Tibial artery (tissue), 4 donors: ENCODE measurements around the gene CEP83.

Experiments used
- DNase-seq, 2 donors: peaks; one replicate each; pipeline ENCODE4 v3.0.0-alpha.2; 2019
- H3K27ac ChIP-seq, 2 donors: fragments of 200-600 bp; sonication (generic) in 1 of 2; 1 replicate in 1 of 2; 2 replicates in 1 of 2; pipeline ENCODE4 v1.5.1; 2018 to 2019; ENCODE audit warnings: mild to moderate bottlenecking in 1 of 2
- H3K27me3 ChIP-seq, 2 donors: fragments of 200-600 bp; sonication (generic) in 1 of 2; one replicate each; pipeline versions ENCODE4 v1.5.1 to v1.6.0; 2016 to 2019
- H3K36me3 ChIP-seq, 3 donors: fragments of 200-600 bp; sonication (generic) in 2 of 3; one replicate each; pipeline ENCODE4 v1.5.1; 2016 to 2019; ENCODE audit warnings: mild to moderate bottlenecking in 2 of 3
- H3K4me1 ChIP-seq, 4 donors: fragments of 200-600 bp; sonication (generic) in 2 of 4; 1 replicate in 3 of 4; 2 replicates in 1 of 4; pipeline ENCODE4 v1.5.1; 2016 to 2019
- H3K4me3 ChIP-seq, 2 donors: fragments of 200-600 bp; sonication (generic) in 1 of 2; 1 replicate in 1 of 2; 2 replicates in 1 of 2; pipeline ENCODE4 v1.5.1; 2018 to 2019; ENCODE audit warnings: mild to moderate bottlenecking in 2 of 2
- H3K9me3 ChIP-seq, 3 donors: fragments of 200-600 bp; sonication (generic) in 1 of 3; one replicate each; pipeline ENCODE4 v1.5.1; 2016 to 2019
- CTCF ChIP-seq, 2 experiments: fragments of 200-600 bp in 1 of 2; fragments of 450-650 bp in 1 of 2; IDR thresholded peaks; one replicate each; pipeline ENCODE4 v1.5.1; 2017 to 2019; ENCODE audit warnings: antibody characterized with exemption in 2 of 2, mild to moderate bottlenecking in 1 of 2, moderate library complexity in 1 of 2
- intact Hi-C: fragments of 100-400 bp; cut with DNase I; formaldehyde crosslinking; loops from one replicate; pipeline ENCODE4 v1.15.0; 2023; ENCODE audit warnings: low total_unique reads

The CEP83 gene

GRCh38 chr12:94289461-94290312 lies 170.0 kb downstream of the CEP83 start:
- H3K27ac ChIP-seq: peak overlapping the region; percentile 16
- no peak for TF ChIP-seq CTCF (IDR thresholded peaks at IDR 0.05)

GRCh38 chr12:94287245-94287628 lies 172.4 kb downstream of the CEP83 start:
- Histone ChIP-seq H3K27ac (no peak overlapping the region), H3K4me1 (peaks cover 0 to 18% (median 8%) of the 10 kb centered on the region in 4 donors), H3K36me3 (no peaks in the 10 kb centered on the region), H3K4me3 (no peak overlapping the region), H3K27me3 (no peaks in the 10 kb centered on the region), H3K9me3 (no peaks in the 10 kb centered on the region)
- TF ChIP-seq CTCF (IDR thresholded peaks at IDR 0.05): no peak
- DNase-seq: no peak
- intact Hi-C loops: no loop called here

More at GRCh38 chr12:94289461-94290312, 170.0 kb downstream of the CEP83 start:
- Histone ChIP-seq H3K9me3 (no peaks in the 10 kb centered on the region), H3K36me3 (no peaks in the 10 kb centered on the region), H3K4me1 (peaks cover 0 to 18% (median 8%) of the 10 kb centered on the region in 4 donors), H3K4me3 (no peak overlapping the region), H3K27me3 (no peaks in the 10 kb centered on the region)
- intact Hi-C loops: no loop called here
- DNase-seq: peak in 1 of 2 donors; percentile 35

- H3K9me3 ChIP-seq: no peaks in the 10 kb centered on the region
- no peak for DNase-seq
- H3K4me1 ChIP-seq: peaks cover 0 to 18% (median 8%) of the 10 kb centered on the region in 4 donors
- H3K27me3 ChIP-seq: no peaks in the 10 kb centered on the region
- intact Hi-C loops: no loop called here
- no peak overlapping the region for H3K27ac ChIP-seq
- TF ChIP-seq CTCF (IDR thresholded peaks at IDR 0.05): no peak
- no peak overlapping the region for H3K4me3 ChIP-seq
- no peaks in the 10 kb centered on the region for H3K36me3 ChIP-seq
Observed at GRCh38 chr12:94286583-94287244, 173.0 kb downstream of the CEP83 start.

- H3K27ac ChIP-seq: no peak overlapping the region
- peaks cover 0 to 18% (median 8%) of the 10 kb centered on the region in 4 donors for H3K4me1 ChIP-seq
- H3K4me3 ChIP-seq: no peak overlapping the region
- H3K27me3 ChIP-seq: no peaks in the 10 kb centered on the region
- no peaks in the 10 kb centered on the region for H3K9me3 ChIP-seq
- no peak for TF ChIP-seq CTCF (IDR thresholded peaks at IDR 0.05)
- intact Hi-C loops: no loop called here
- no peak for DNase-seq
- H3K36me3 ChIP-seq: no peaks in the 10 kb centered on the region
Observed at GRCh38 chr12:94285943-94286582, 173.6 kb downstream of the CEP83 start.

- H3K9me3 ChIP-seq: no peaks in the 10 kb centered on the region
- H3K27me3 ChIP-seq: no peaks in the 10 kb centered on the region
- no peak overlapping the region for H3K27ac ChIP-seq
- no peak for TF ChIP-seq CTCF (IDR thresholded peaks at IDR 0.05)
- H3K36me3 ChIP-seq: peaks cover 0 to 4% (median under 1%) of the 10 kb centered on the region in 3 donors
- DNase-seq: no peak
- H3K4me3 ChIP-seq: no peak overlapping the region
- intact Hi-C loops: no loop called here
- peaks cover 0 to 11% (median 6%) of the 10 kb centered on the region in 4 donors for H3K4me1 ChIP-seq
Observed at GRCh38 chr12:94284859-94285258, 174.8 kb downstream of the CEP83 start.
